Measurements from ENCODE around the gene DOCK8. TPM values are rescaled to one million over a fixed set of nuclear protein-coding genes. Genes with fewer than 3 reads are reported as not detected.

Gene DOCK8
- total and polyA plus RNA-seq, 2 experiments from 2014 or later: 0.94 to 1.2 TPM

DNA sequence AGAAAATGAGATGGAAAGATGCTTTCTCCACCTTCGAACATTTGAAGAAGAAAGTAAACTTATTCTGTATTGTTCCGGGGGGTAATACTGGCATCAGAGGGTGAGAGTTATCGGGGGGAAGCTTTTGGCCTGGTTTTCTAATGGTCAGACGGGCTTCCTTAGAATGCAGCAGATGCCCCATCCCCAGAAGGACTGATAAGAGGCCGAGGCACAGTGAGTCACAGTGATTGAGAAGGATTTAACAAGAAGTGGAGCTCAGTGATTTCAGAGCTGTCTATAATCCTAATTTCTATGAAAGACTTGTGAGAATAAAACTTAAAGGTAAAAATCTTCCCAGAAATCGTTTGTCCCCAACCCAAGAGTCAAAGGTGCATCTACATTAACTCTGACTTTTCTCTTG, 123.9 kb downstream of the DOCK8 start (continued):
- TF ChIP-seq, protein P1, sequence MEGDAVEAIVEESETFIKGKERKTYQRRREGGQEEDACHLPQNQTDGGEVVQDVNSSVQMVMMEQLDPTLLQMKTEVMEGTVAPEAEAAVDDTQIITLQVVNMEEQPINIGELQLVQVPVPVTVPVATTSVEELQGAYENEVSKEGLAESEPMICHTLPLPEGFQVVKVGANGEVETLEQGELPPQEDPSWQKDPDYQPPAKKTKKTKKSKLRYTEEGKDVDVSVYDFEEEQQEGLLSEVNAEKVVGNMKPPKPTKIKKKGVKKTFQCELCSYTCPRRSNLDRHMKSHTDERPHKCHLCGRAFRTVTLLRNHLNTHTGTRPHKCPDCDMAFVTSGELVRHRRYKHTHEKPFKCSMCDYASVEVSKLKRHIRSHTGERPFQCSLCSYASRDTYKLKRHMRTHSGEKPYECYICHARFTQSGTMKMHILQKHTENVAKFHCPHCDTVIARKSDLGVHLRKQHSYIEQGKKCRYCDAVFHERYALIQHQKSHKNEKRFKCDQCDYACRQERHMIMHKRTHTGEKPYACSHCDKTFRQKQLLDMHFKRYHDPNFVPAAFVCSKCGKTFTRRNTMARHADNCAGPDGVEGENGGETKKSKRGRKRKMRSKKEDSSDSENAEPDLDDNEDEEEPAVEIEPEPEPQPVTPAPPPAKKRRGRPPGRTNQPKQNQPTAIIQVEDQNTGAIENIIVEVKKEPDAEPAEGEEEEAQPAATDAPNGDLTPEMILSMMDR (conservative IDR thresholded peaks at IDR 0.05; ENCODE audit: low read depth in 2 of 2): no peak
- TF ChIP-seq CREB1 (CRISPR knock-in tag; IDR thresholded peaks at IDR 0.05; ENCODE audit: low read depth): no peak
- TF ChIP-seq NANOG (IDR thresholded peaks at IDR 0.05; ENCODE audit: borderline replicate concordance): no peak
- TF ChIP-seq, protein P2, sequence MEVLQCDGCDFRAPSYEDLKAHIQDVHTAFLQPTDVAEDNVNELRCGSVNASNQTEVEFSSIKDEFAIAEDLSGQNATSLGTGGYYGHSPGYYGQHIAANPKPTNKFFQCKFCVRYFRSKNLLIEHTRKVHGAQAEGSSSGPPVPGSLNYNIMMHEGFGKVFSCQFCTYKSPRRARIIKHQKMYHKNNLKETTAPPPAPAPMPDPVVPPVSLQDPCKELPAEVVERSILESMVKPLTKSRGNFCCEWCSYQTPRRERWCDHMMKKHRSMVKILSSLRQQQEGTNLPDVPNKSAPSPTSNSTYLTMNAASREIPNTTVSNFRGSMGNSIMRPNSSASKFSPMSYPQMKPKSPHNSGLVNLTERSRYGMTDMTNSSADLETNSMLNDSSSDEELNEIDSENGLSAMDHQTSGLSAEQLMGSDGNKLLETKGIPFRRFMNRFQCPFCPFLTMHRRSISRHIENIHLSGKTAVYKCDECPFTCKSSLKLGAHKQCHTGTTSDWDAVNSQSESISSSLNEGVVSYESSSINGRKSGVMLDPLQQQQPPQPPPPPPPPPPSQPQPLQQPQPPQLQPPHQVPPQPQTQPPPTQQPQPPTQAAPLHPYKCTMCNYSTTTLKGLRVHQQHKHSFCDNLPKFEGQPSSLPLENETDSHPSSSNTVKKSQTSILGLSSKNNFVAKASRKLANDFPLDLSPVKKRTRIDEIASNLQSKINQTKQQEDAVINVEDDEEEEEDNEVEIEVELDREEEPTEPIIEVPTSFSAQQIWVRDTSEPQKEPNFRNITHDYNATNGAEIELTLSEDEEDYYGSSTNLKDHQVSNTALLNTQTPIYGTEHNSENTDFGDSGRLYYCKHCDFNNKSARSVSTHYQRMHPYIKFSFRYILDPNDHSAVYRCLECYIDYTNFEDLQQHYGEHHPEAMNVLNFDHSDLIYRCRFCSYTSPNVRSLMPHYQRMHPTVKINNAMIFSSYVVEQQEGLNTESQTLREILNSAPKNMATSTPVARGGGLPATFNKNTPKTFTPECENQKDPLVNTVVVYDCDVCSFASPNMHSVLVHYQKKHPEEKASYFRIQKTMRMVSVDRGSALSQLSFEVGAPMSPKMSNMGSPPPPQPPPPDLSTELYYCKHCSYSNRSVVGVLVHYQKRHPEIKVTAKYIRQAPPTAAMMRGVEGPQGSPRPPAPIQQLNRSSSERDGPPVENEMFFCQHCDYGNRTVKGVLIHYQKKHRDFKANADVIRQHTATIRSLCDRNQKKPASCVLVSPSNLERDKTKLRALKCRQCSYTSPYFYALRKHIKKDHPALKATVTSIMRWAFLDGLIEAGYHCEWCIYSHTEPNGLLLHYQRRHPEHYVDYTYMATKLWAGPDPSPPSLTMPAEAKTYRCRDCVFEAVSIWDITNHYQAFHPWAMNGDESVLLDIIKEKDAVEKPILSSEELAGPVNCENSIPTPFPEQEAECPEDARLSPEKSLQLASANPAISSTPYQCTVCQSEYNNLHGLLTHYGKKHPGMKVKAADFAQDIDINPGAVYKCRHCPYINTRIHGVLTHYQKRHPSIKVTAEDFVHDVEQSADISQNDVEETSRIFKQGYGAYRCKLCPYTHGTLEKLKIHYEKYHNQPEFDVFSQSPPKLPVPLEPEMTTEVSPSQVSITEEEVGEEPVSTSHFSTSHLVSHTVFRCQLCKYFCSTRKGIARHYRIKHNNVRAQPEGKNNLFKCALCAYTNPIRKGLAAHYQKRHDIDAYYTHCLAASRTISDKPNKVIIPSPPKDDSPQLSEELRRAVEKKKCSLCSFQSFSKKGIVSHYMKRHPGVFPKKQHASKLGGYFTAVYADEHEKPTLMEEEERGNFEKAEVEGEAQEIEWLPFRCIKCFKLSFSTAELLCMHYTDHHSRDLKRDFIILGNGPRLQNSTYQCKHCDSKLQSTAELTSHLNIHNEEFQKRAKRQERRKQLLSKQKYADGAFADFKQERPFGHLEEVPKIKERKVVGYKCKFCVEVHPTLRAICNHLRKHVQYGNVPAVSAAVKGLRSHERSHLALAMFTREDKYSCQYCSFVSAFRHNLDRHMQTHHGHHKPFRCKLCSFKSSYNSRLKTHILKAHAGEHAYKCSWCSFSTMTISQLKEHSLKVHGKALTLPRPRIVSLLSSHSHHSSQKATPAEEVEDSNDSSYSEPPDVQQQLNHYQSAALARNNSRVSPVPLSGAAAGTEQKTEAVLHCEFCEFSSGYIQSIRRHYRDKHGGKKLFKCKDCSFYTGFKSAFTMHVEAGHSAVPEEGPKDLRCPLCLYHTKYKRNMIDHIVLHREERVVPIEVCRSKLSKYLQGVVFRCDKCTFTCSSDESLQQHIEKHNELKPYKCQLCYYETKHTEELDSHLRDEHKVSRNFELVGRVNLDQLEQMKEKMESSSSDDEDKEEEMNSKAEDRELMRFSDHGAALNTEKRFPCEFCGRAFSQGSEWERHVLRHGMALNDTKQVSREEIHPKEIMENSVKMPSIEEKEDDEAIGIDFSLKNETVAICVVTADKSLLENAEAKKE (CRISPR knock-in tag; IDR thresholded peaks at IDR 0.05): no peak
- no peak for TF ChIP-seq JUNB (IDR thresholded peaks at IDR 0.05; ENCODE audit: unreplicated experiment)
- TF ChIP-seq ZNF114 (CRISPR knock-in tag; IDR thresholded peaks at IDR 0.05): no peak

DNA sequence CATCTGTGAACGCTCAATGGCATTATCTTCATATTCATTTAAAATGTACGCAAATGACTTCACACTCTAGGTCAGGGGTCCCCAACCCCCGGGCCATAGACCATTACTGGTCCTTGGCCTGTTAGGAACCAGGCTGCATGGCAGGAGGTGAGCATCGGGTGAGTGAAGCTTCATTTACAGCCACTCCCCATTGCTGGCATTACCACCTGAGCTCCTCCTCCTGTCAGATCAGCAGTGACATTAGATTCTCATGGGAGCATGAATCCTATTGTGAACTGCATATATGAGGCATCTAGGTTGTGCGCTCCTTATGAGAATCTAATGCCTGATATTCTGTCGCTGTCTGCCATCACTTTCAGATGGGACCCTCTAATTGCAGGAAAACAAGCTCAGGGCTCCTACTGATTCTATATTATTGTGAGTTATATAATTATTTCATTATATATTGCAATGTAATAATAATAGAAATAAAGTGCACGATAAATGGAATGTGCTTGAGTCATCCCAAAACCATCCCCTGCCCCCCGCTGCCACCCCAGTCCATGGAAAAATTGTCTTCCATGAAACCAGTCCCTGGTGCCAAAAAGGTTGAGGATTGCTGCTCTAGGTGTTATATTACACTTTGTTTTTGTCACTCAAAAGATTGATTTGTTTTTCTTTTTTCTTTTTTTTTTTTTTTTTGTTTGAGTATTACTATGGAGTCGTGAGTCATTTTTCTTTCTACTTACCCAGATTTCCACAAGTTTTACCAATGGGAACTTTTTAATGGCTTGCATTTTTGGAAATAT, 127.2 kb downstream of the DOCK8 start:
- DNase-seq (ENCODE audit: low spot score) (no peak), ATAC-seq (no peak)
- no peaks in the 10 kb centered on the region for H3K36me3 Mint-ChIP-seq (ENCODE audit: low read depth)
- H3K4me2 ChIP-seq: no peak overlapping the region
- H3K27me3 ChIP-seq (ENCODE audit: insufficient read depth): no peaks in the 10 kb centered on the region
- no peaks in the 10 kb centered on the region for H3K4me1 ChIP-seq (ENCODE audit: insufficient read depth)
- H3F3A ChIP-seq (replicated peaks; ENCODE audit: low read depth): no peaks in the 10 kb centered on the region
- H3K9me3 Mint-ChIP-seq: no peaks in the 10 kb centered on the region
- H3K9me2 ChIP-seq (ENCODE audit: insufficient read depth): peaks cover 3% of the 10 kb centered on the region; the same call in 1 of the 2 replicates
- H3K4me3 Mint-ChIP-seq: no peak overlapping the region
- no peak overlapping the region for H3K27ac Mint-ChIP-seq
- H3K27me3 Mint-ChIP-seq (ENCODE audit: insufficient read depth, low read depth, poor library complexity): peaks cover 3% of the 10 kb centered on the region
- no peaks in the 10 kb centered on the region for H3K36me3 ChIP-seq (ENCODE audit: insufficient read depth)
- H3K4me1 Mint-ChIP-seq: peaks cover 4% of the 10 kb centered on the region; the same call in 1 of the 3 replicates
- no peak overlapping the region for H3K4me3 ChIP-seq
- no peaks in the 10 kb centered on the region for H4K20me1 ChIP-seq (replicated peaks; ENCODE audit: insufficient read depth)
- no peaks in the 10 kb centered on the region for H3K79me2 ChIP-seq (replicated peaks; ENCODE audit: insufficient read depth)
- H3K27ac ChIP-seq (ENCODE audit: low read depth): no peak overlapping the region
- no peak overlapping the region for H2AFZ ChIP-seq
- TF ChIP-seq, protein P3, sequence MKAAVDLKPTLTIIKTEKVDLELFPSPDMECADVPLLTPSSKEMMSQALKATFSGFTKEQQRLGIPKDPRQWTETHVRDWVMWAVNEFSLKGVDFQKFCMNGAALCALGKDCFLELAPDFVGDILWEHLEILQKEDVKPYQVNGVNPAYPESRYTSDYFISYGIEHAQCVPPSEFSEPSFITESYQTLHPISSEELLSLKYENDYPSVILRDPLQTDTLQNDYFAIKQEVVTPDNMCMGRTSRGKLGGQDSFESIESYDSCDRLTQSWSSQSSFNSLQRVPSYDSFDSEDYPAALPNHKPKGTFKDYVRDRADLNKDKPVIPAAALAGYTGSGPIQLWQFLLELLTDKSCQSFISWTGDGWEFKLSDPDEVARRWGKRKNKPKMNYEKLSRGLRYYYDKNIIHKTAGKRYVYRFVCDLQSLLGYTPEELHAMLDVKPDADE (IDR thresholded peaks at IDR 0.05): no peak
- no peak for TF ChIP-seq CREB1 (CRISPR knock-in tag; IDR thresholded peaks at IDR 0.05; ENCODE audit: low read depth)
- no peak for TF ChIP-seq ZNF114 (CRISPR knock-in tag; IDR thresholded peaks at IDR 0.05)
- no peak for TF ChIP-seq EZH2 (IDR thresholded peaks at IDR 0.05; ENCODE audit: low read depth, unreplicated experiment)
- TF ChIP-seq EZH2phosphoT487 (IDR thresholded peaks at IDR 0.05; ENCODE audit: unreplicated experiment): no peak
- TF ChIP-seq, protein P4, sequence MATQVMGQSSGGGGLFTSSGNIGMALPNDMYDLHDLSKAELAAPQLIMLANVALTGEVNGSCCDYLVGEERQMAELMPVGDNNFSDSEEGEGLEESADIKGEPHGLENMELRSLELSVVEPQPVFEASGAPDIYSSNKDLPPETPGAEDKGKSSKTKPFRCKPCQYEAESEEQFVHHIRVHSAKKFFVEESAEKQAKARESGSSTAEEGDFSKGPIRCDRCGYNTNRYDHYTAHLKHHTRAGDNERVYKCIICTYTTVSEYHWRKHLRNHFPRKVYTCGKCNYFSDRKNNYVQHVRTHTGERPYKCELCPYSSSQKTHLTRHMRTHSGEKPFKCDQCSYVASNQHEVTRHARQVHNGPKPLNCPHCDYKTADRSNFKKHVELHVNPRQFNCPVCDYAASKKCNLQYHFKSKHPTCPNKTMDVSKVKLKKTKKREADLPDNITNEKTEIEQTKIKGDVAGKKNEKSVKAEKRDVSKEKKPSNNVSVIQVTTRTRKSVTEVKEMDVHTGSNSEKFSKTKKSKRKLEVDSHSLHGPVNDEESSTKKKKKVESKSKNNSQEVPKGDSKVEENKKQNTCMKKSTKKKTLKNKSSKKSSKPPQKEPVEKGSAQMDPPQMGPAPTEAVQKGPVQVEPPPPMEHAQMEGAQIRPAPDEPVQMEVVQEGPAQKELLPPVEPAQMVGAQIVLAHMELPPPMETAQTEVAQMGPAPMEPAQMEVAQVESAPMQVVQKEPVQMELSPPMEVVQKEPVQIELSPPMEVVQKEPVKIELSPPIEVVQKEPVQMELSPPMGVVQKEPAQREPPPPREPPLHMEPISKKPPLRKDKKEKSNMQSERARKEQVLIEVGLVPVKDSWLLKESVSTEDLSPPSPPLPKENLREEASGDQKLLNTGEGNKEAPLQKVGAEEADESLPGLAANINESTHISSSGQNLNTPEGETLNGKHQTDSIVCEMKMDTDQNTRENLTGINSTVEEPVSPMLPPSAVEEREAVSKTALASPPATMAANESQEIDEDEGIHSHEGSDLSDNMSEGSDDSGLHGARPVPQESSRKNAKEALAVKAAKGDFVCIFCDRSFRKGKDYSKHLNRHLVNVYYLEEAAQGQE (IDR thresholded peaks at IDR 0.05; ENCODE audit: unreplicated experiment): no peak

Data from GM23338 (cell line).